Heart left ventricle (tissue), 13 donors: Measurements from ENCODE around the gene HRH2.

Source experiments
- POLR2A ChIP-seq, 2 donors: fragments of 450-650 bp; IDR thresholded peaks; one replicate each; pipeline ENCODE4 v1.6.1; 2017; ENCODE audit warnings: antibody characterized with exemption in 2 of 2, mild to moderate bottlenecking in 2 of 2, moderate library complexity in 2 of 2
- TF ChIP-seq, protein P1 (sequence below), 12 donors: fragments of 200-600 bp; sonication (generic) in 4 of 12; IDR thresholded peaks; one replicate each; pipeline versions ENCODE4 v1.5.0 to v1.8.0; 2018 to 2022; ENCODE audit warnings: antibody characterized with exemption in 12 of 12, mild to moderate bottlenecking in 5 of 12
- donor health status: ischemic (EF 13 %, LVEDD 7.1; RV severe dilation, severe dysfunction).
- donor health status: DM: no; HTN: yes; CAD: no.
- donor health status: DM: no; HTN: no; CAD: no.
- donor health status: ischemic (EF 25% LVEDD 6.9; RV normal size, moderate dysfunction).
- donor health status: ischemic (EF 25% LVEDD 5.7; RV mildly dilated, moderate dysfunction).
- donor health status: ischemic (EF 35%, LVEDD 5.7; RV mildly dilated, moderate dysfunction).
- donor health status: nonischemic (EF 11% LVEDD 7.7; RV severe dilation, severe dysfunction).
- donor health status: DM: yes; HTN: yes; CAD: no.
- donor health status: PGD.
- donor health status: ischemic (EF 29% LVEDD 5.4; RV normal size, mild dysfunction).
- donor health status: nonischemic (EF 23%, LVEDD 6.1; RV moderate dilation, normal function).

- TF ChIP-seq, protein P1, sequence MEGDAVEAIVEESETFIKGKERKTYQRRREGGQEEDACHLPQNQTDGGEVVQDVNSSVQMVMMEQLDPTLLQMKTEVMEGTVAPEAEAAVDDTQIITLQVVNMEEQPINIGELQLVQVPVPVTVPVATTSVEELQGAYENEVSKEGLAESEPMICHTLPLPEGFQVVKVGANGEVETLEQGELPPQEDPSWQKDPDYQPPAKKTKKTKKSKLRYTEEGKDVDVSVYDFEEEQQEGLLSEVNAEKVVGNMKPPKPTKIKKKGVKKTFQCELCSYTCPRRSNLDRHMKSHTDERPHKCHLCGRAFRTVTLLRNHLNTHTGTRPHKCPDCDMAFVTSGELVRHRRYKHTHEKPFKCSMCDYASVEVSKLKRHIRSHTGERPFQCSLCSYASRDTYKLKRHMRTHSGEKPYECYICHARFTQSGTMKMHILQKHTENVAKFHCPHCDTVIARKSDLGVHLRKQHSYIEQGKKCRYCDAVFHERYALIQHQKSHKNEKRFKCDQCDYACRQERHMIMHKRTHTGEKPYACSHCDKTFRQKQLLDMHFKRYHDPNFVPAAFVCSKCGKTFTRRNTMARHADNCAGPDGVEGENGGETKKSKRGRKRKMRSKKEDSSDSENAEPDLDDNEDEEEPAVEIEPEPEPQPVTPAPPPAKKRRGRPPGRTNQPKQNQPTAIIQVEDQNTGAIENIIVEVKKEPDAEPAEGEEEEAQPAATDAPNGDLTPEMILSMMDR (IDR thresholded peaks at IDR 0.05), result no peak
- no peak for TF ChIP-seq POLR2A (IDR thresholded peaks at IDR 0.05)
These were observed 51.5 kb downstream of the HRH2 start for GRCh38 chr5:175709276-175709781.
